HepG2 (cell line): ENCODE results near the gene NISCH.

Source experiments
- NBN ChIP-seq: fragments of 450-650 bp; conservative IDR thresholded peaks from 2 replicates; pipeline ENCODE4 v1.6.1; 2017
- NCOA2 ChIP-seq: sonication (generic); formaldehyde crosslinking; IDR thresholded peaks from 2 replicates; pipeline ENCODE4 v1.8.0; 2022; ENCODE audit warnings: inconsistent platforms
- SRY ChIP-seq: sonication (generic); formaldehyde crosslinking; IDR thresholded peaks from 2 replicates; pipeline ENCODE4 v1.8.0; 2022; ENCODE audit warnings: mild to moderate bottlenecking, missing genetic modification reagents
- TF ChIP-seq, protein P1 (sequence below), 2 experiments: IDR thresholded peaks; 2 replicates each; pipeline ENCODE4 v1.6.1; 2011 to 2012; ENCODE audit warnings: low read length in 2 of 2, borderline replicate concordance in 1 of 2, low read depth in 1 of 2, mild to moderate bottlenecking in 1 of 2, moderate library complexity in 1 of 2

DNA sequence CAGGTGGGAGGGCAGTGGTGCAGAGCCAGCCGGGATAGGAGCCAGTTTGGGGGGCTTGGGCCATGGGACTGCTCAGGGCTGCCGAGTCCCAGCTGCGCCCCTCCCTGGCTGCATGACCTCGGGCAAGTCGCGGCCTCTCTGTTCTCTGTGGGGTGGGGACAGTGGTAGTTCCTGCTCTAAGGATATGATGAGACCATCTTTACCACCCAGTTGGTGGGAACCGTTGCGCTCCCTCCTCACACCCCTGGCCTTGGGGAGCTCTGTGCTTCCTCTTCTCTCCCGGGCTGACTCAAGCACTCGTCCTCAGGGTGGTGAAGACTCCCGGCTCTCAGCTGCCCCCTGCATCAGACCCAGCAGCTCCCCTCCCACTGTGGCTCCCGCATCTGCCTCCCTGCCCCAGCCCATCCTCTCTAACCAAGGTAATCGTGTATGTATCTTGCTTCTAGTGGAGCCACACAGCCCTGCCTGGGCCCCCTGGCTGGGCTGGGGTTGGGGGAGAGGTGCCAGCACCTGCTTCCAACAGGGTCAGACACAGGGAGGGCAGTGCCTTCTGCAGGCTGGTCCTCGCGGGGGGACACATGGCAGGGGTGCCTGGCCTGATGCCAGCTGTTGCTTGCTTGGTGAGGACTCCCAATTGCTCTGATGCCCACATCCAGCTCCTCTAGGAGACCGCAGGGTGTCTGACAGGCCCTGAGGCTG is 24.6 kb downstream of the NISCH start:
- no peak for TF ChIP-seq NBN
- no peak for TF ChIP-seq SRY
- no peak for TF ChIP-seq NCOA2 (CRISPR knock-in tag)
- TF ChIP-seq, protein P1, sequence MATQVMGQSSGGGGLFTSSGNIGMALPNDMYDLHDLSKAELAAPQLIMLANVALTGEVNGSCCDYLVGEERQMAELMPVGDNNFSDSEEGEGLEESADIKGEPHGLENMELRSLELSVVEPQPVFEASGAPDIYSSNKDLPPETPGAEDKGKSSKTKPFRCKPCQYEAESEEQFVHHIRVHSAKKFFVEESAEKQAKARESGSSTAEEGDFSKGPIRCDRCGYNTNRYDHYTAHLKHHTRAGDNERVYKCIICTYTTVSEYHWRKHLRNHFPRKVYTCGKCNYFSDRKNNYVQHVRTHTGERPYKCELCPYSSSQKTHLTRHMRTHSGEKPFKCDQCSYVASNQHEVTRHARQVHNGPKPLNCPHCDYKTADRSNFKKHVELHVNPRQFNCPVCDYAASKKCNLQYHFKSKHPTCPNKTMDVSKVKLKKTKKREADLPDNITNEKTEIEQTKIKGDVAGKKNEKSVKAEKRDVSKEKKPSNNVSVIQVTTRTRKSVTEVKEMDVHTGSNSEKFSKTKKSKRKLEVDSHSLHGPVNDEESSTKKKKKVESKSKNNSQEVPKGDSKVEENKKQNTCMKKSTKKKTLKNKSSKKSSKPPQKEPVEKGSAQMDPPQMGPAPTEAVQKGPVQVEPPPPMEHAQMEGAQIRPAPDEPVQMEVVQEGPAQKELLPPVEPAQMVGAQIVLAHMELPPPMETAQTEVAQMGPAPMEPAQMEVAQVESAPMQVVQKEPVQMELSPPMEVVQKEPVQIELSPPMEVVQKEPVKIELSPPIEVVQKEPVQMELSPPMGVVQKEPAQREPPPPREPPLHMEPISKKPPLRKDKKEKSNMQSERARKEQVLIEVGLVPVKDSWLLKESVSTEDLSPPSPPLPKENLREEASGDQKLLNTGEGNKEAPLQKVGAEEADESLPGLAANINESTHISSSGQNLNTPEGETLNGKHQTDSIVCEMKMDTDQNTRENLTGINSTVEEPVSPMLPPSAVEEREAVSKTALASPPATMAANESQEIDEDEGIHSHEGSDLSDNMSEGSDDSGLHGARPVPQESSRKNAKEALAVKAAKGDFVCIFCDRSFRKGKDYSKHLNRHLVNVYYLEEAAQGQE (IDR thresholded peaks at IDR 0.05; ENCODE audit: borderline replicate concordance in 1 of 2, low read depth in 1 of 2, low read length in 2 of 2), result no peak
